Activated T-cell treated with anti-CD3 and anti-CD28 coated beads, Interleukin-2, amount 50 U/mL, for 24 hours (primary cell): Measurements from ENCODE around the gene HBS1L.

Experiments
- DNase-seq: peaks from one replicate; pipeline ENCODE4 v3.0.0-alpha.2; 2020
- H3K27ac Mint-ChIP-seq: 2 replicates; pipeline ENCODE4 v1.8.0; 2020; ENCODE audit warnings: mild to moderate bottlenecking, mixed read lengths
- H3K27me3 Mint-ChIP-seq: 2 replicates; pipeline ENCODE4 v1.8.0; 2020; ENCODE audit warnings: mixed read lengths
- H3K36me3 Mint-ChIP-seq: 2 replicates; pipeline ENCODE4 v1.8.0; 2020; ENCODE audit warnings: low read depth, mixed read lengths
- H3K4me1 Mint-ChIP-seq: 2 replicates; pipeline ENCODE4 v1.8.0; 2020; ENCODE audit warnings: low read depth, mixed read lengths
- H3K4me3 Mint-ChIP-seq: 2 replicates; pipeline ENCODE4 v1.8.0; 2020; ENCODE audit warnings: mild to moderate bottlenecking, moderate library complexity, mixed read lengths
- H3K9me3 Mint-ChIP-seq: 2 replicates; pipeline ENCODE4 v1.8.0; 2020; ENCODE audit warnings: mixed read lengths

Gene HBS1L

GRCh38 chr6:134928151-134928900 is 126.3 kb downstream of the HBS1L start:
- Mint-ChIP-seq H3K9me3 (no peaks in the 10 kb centered on the region), H3K27ac (no peak overlapping the region), H3K4me3 (no peak overlapping the region), H3K36me3 (no peaks in the 10 kb centered on the region), H3K4me1 (no peaks in the 10 kb centered on the region), H3K27me3 (no peaks in the 10 kb centered on the region)
- DNase-seq: no peak

GRCh38 chr6:134925800-134926199 is 128.8 kb downstream of the HBS1L start:
- no peaks in the 10 kb centered on the region for H3K4me1 Mint-ChIP-seq
- no peaks in the 10 kb centered on the region for H3K36me3 Mint-ChIP-seq
- H3K27me3 Mint-ChIP-seq: no peaks in the 10 kb centered on the region
- no peak overlapping the region for H3K4me3 Mint-ChIP-seq
- H3K27ac Mint-ChIP-seq: no peak overlapping the region
- no peaks in the 10 kb centered on the region for H3K9me3 Mint-ChIP-seq
- no peak for DNase-seq

- no peak overlapping the region for H3K4me3 Mint-ChIP-seq
Observed at GRCh38 chr6:134921721-134922261, 132.8 kb downstream of the HBS1L start.

GRCh38 chr6:134921276-134921675 is 133.3 kb downstream of the HBS1L start:
- no peaks in the 10 kb centered on the region for H3K36me3 Mint-ChIP-seq
- H3K4me1 Mint-ChIP-seq: no peaks in the 10 kb centered on the region
- H3K9me3 Mint-ChIP-seq: no peaks in the 10 kb centered on the region
- H3K27ac Mint-ChIP-seq: no peak overlapping the region
- DNase-seq: no peak
- H3K27me3 Mint-ChIP-seq: no peaks in the 10 kb centered on the region
- no peak overlapping the region for H3K4me3 Mint-ChIP-seq

More at GRCh38 chr6:134921721-134922261, 132.8 kb downstream of the HBS1L start:
- H3K27ac Mint-ChIP-seq: no peak overlapping the region
- DNase-seq: no peak
- no peaks in the 10 kb centered on the region for H3K36me3 Mint-ChIP-seq
- no peaks in the 10 kb centered on the region for H3K9me3 Mint-ChIP-seq
- H3K27me3 Mint-ChIP-seq: no peaks in the 10 kb centered on the region
- H3K4me1 Mint-ChIP-seq: no peaks in the 10 kb centered on the region

DNA sequence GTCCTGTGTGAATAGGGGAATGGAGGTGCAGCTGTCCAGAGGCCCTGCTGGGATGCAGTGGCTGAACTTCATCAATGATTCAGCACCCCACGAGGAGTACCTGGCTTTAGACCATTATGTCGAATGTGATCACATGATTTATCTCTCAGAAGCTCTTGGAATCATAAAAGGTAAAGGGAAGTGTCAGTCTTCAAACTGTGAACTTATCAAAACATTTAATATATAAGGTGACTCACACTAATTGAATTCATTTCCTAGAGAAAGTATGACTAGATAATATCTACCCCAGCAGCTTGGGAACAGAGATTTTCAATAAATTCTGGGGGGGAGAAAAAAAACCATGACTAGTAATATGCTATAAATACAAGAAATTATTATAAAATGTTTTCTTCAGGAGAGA is 134.2 kb downstream of the HBS1L start:
- no peaks in the 10 kb centered on the region for H3K36me3 Mint-ChIP-seq
- H3K27me3 Mint-ChIP-seq: no peaks in the 10 kb centered on the region
- no peaks in the 10 kb centered on the region for H3K9me3 Mint-ChIP-seq
- no peaks in the 10 kb centered on the region for H3K4me1 Mint-ChIP-seq
- H3K4me3 Mint-ChIP-seq: no peak overlapping the region
- DNase-seq: no peak
- H3K27ac Mint-ChIP-seq: no peak overlapping the region

GRCh38 chr6:134918418-134918961 is 136.1 kb downstream of the HBS1L start:
- no peak overlapping the region for H3K27ac Mint-ChIP-seq
- no peaks in the 10 kb centered on the region for H3K4me1 Mint-ChIP-seq
- H3K27me3 Mint-ChIP-seq: no peaks in the 10 kb centered on the region
- no peaks in the 10 kb centered on the region for H3K9me3 Mint-ChIP-seq
- no peaks in the 10 kb centered on the region for H3K36me3 Mint-ChIP-seq
- no peak overlapping the region for H3K4me3 Mint-ChIP-seq
- no peak for DNase-seq

- Mint-ChIP-seq H3K4me3 (no peak overlapping the region), H3K9me3 (no peaks in the 10 kb centered on the region), H3K27me3 (no peaks in the 10 kb centered on the region), H3K27ac (no peak overlapping the region), H3K4me1 (no peaks in the 10 kb centered on the region), H3K36me3 (no peaks in the 10 kb centered on the region)
- DNase-seq: no peak
Observed at GRCh38 chr6:134911547-134911946, 143.1 kb downstream of the HBS1L start.

DNA sequence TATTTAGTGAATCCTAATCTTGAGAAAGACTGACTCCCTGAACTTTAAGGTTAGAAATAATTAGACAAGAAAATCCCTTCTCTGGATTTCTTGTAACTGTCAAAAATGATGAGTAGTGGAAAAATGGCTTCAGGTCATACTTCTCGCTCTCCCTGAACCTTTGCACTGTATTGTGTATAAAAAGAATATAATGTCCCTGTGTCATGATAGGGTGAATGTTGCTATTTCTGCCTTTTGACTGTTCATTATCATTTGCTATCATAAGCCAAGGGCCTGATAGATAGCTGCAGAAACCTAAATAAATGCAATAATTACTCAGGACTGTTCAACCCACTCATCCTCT is 144.1 kb downstream of the HBS1L start:
- no peaks in the 10 kb centered on the region for H3K36me3 Mint-ChIP-seq
- H3K4me3 Mint-ChIP-seq: no peak overlapping the region
- no peaks in the 10 kb centered on the region for H3K4me1 Mint-ChIP-seq
- no peak for DNase-seq
- no peaks in the 10 kb centered on the region for H3K9me3 Mint-ChIP-seq
- H3K27ac Mint-ChIP-seq: no peak overlapping the region
- no peaks in the 10 kb centered on the region for H3K27me3 Mint-ChIP-seq
